Cardiac muscle cell (in vitro differentiated cells and primary cell): ENCODE data around the gene CTNNA2. TPM values are rescaled to one million over a fixed set of nuclear protein-coding genes. Genes with fewer than 3 reads are reported as not detected.

Experiments
- DNase-seq, 2 donors: peaks; one replicate each; pipeline versions ENCODE4 v3.0.0 to v3.0.0-alpha.2; 2010 to 2017; ENCODE audit warnings: low read depth in 1 of 2, low spot score in 1 of 2
- H3K27ac ChIP-seq: fragments of 200-600 bp; sonication (generic); 2 replicates; pipeline ENCODE4 v1.5.1; 2016
- H3K27me3 ChIP-seq: fragments of 200-600 bp; sonication (generic); 2 replicates; pipeline ENCODE4 v1.6.0; 2016; ENCODE audit warnings: control low read depth
- H3K36me3 ChIP-seq: fragments of 200-600 bp; sonication (generic); 2 replicates; pipeline ENCODE4 v1.5.1; 2016; ENCODE audit warnings: control low read depth
- H3K4me1 ChIP-seq: fragments of 200-600 bp; sonication (generic); 2 replicates; pipeline ENCODE4 v1.8.1; 2017; ENCODE audit warnings: low read depth, mild to moderate bottlenecking, mixed run types
- H3K4me3 ChIP-seq: fragments of 200-600 bp; sonication (generic); 2 replicates; pipeline ENCODE4 v1.5.1; 2016; ENCODE audit warnings: mild to moderate bottlenecking
- H3K9me3 ChIP-seq: fragments of 200-600 bp; sonication (generic); 2 replicates; pipeline ENCODE4 v1.5.1; 2017; ENCODE audit warnings: low read depth, mild to moderate bottlenecking, control low read depth
- CTCF ChIP-seq: IDR thresholded peaks from 2 replicates; pipeline ENCODE4 v1.5.1; 2012; ENCODE audit warnings: low read depth, mild to moderate bottlenecking, low read length
- polyA plus RNA-seq: library from polyadenylated mRNA; unstranded; fragments of >200 nt; fragmentation: Nextera tagmentation; extraction: Ambion mirVana; gene quantifications from 2 replicates; pipeline ENCODE4 v1.2.1, GENCODE V29; 2016
- total RNA-seq: library from RNA; depleted of rRNA; stranded (reverse); fragments of >200 nt; gene quantifications from 2 replicates; pipeline ENCODE4 v1.2.3, GENCODE V29; 2016

CTNNA2 gene
- total and polyA plus RNA-seq, 2 experiments from 2014 or later = 7.4 to 17.4 TPM

- no peak for TF ChIP-seq CTCF
- H3K36me3 ChIP-seq = no peaks in the 10 kb centered on the region
- no peak for DNase-seq
- no peaks in the 10 kb centered on the region for H3K9me3 ChIP-seq
- no peak overlapping the region for H3K4me3 ChIP-seq
- H3K4me1 ChIP-seq = peaks cover 7% of the 10 kb centered on the region
- no peak overlapping the region for H3K27ac ChIP-seq
- H3K27me3 ChIP-seq = no peaks in the 10 kb centered on the region
Measured at GRCh38 chr2:80054346-80054675, 541.5 kb downstream of the CTNNA2 start.

- Histone ChIP-seq H3K36me3 (no peaks in the 10 kb centered on the region), H3K27me3 (no peaks in the 10 kb centered on the region), H3K4me1 (peaks cover 7% of the 10 kb centered on the region), H3K27ac (no peak overlapping the region), H3K4me3 (no peak overlapping the region), H3K9me3 (no peaks in the 10 kb centered on the region)
- DNase-seq = no peak
- no peak for TF ChIP-seq CTCF
Measured at GRCh38 chr2:80057956-80058355, 545.1 kb downstream of the CTNNA2 start.

- Histone ChIP-seq H3K27ac (no peak overlapping the region), H3K4me1 (peaks cover 6% of the 10 kb centered on the region), H3K9me3 (no peaks in the 10 kb centered on the region), H3K27me3 (no peaks in the 10 kb centered on the region), H3K4me3 (no peak overlapping the region), H3K36me3 (no peaks in the 10 kb centered on the region)
- no peak for DNase-seq
- no peak for TF ChIP-seq CTCF
Measured at GRCh38 chr2:80058562-80058961, 545.7 kb downstream of the CTNNA2 start.

GRCh38 chr2:80059447-80059846, 546.6 kb downstream of the CTNNA2 start:
- H3K4me1 ChIP-seq = no peaks in the 10 kb centered on the region
- no peak for DNase-seq
- no peak for TF ChIP-seq CTCF
- no peaks in the 10 kb centered on the region for H3K27me3 ChIP-seq
- no peak overlapping the region for H3K4me3 ChIP-seq
- H3K36me3 ChIP-seq = no peaks in the 10 kb centered on the region
- no peak overlapping the region for H3K27ac ChIP-seq
- no peaks in the 10 kb centered on the region for H3K9me3 ChIP-seq

GRCh38 chr2:80061881-80062280, 549.0 kb downstream of the CTNNA2 start:
- Histone ChIP-seq H3K36me3 (no peaks in the 10 kb centered on the region), H3K4me3 (no peak overlapping the region), H3K27ac (no peak overlapping the region), H3K4me1 (no peaks in the 10 kb centered on the region), H3K27me3 (no peaks in the 10 kb centered on the region), H3K9me3 (no peaks in the 10 kb centered on the region)
- no peak for TF ChIP-seq CTCF
- DNase-seq = no peak

- H3K4me3 ChIP-seq = no peak overlapping the region
- no peaks in the 10 kb centered on the region for H3K9me3 ChIP-seq
- DNase-seq = no peak
- H3K27me3 ChIP-seq = no peaks in the 10 kb centered on the region
- no peaks in the 10 kb centered on the region for H3K36me3 ChIP-seq
- no peaks in the 10 kb centered on the region for H3K4me1 ChIP-seq
- no peak for TF ChIP-seq CTCF
- no peak overlapping the region for H3K27ac ChIP-seq
Measured at GRCh38 chr2:80062298-80062697, 549.4 kb downstream of the CTNNA2 start.
